Right lobe of liver (tissue), 6 donors: ENCODE data around the gene DHRSX. TPM values are rescaled to one million over a fixed set of nuclear protein-coding genes. Genes with fewer than 3 reads are reported as not detected.

Source experiments
- ATAC-seq, 4 donors: fragments of 200-7000 bp; cut with Tn5 transposase; one replicate each; pipeline ENCODE4 v1.9.1; 2020; ENCODE audit warnings: mild to moderate bottlenecking in 4 of 4, moderate library complexity in 4 of 4
- DNase-seq, 3 donors: peaks; one replicate each; pipeline ENCODE4 v3.0.0-alpha.2; 2020
- H3K27ac ChIP-seq, 3 donors: fragments of 200-600 bp; one replicate each; pipeline ENCODE4 v1.8.0; 2022
- H3K27me3 ChIP-seq, 2 donors: fragments of 200-600 bp; one replicate each; pipeline ENCODE4 v1.8.0; 2022
- H3K36me3 ChIP-seq, 4 donors: fragments of 200-600 bp; sonication (generic) in 1 of 4; one replicate each; pipeline versions ENCODE4 v1.5.1 to v1.8.0; 2017 to 2022; ENCODE audit warnings: control low read depth in 1 of 4
- H3K4me1 ChIP-seq, 4 donors: fragments of 200-600 bp; sonication (generic) in 1 of 4; one replicate each; pipeline versions ENCODE4 v1.5.1 to v1.8.0; 2017 to 2022; ENCODE audit warnings: control low read depth in 1 of 4
- H3K4me3 ChIP-seq, 3 donors: fragments of 200-600 bp; one replicate each; pipeline ENCODE4 v1.8.0; 2022
- H3K9me3 ChIP-seq, 4 donors: fragments of 200-600 bp; sonication (generic) in 1 of 4; one replicate each; pipeline versions ENCODE4 v1.5.1 to v1.8.0; 2017 to 2022; ENCODE audit warnings: control low read depth in 1 of 4
- CTCF ChIP-seq, 4 donors: fragments of 200-600 bp in 3 of 4; fragments of 450-650 bp in 1 of 4; IDR thresholded peaks; one replicate each; pipeline versions ENCODE4 v1.5.1 to v1.8.0; 2016 to 2022; ENCODE audit warnings: antibody characterized with exemption in 4 of 4, mild to moderate bottlenecking in 2 of 4
- POLR2A ChIP-seq: fragments of 450-650 bp; IDR thresholded peaks from one replicate; pipeline ENCODE4 v1.6.1; 2017; ENCODE audit warnings: antibody characterized with exemption, mild to moderate bottlenecking
- WGBS: methylation state at CpG from one replicate; pipeline ENCODE4 v1.1.6; 2018; ENCODE audit warnings: low coverage, low lambda C conversion rate; ENCODE audit not compliant: insufficient coverage; ENCODE audit errors: missing lambda C conversion rate; 5-methylcytosine and 5-hydroxymethylcytosine counted together
- intact Hi-C, 2 donors: fragments of 100-400 bp; cut with DNase I; formaldehyde crosslinking; loops; one replicate each; pipeline versions ENCODE4 v1.11.2 to v1.14.1; 2022
- total RNA-seq, 6 experiments: library from RNA; depleted of rRNA in 2 of 6; stranded (reverse); fragments of >200 nt in 2 of 6; fragmentation: NEBNext Ultra II Directional in 3 of 6; extraction: Animal tissue kit (Norgen Biotek cat#: 25700) in 3 of 6; gene quantifications; one replicate each; pipeline versions ENCODE4 v1.1.0 to v1.2.4, GENCODE V29; 2016 to 2023
- donor health status: DM: no; HTN: yes; CAD: no.
- donor health status: DM: no; HTN: no; CAD: no.
- donor health status: DM: no; HTN: no; CAD: no.
- donor health status: DM: no; HTN: yes; CAD: no.
- donor health status: DM: no; HTN: yes; CAD: no.

DHRSX gene
- total RNA-seq, 6 experiments from 2014 or later: 15.6 to 34.5 (median 29.0) TPM

GRCh38 chrX:2193273-2193592 lies 307.5 kb downstream of the DHRSX start:
- TF ChIP-seq CTCF (IDR thresholded peaks at IDR 0.05) (no peak), POLR2A (no peak)
- no peak overlapping the region for H3K27ac ChIP-seq
- no peaks in the 10 kb centered on the region for H3K9me3 ChIP-seq
- 87% methylated on average over 3 of the region's 3 CpGs for WGBS
- no peaks in the 10 kb centered on the region for H3K36me3 ChIP-seq
- no peak for DNase-seq
- no peak for ATAC-seq
- no peaks in the 10 kb centered on the region for H3K4me1 ChIP-seq
- intact Hi-C loops: no loop called here
- H3K4me3 ChIP-seq: no peak overlapping the region
- no peaks in the 10 kb centered on the region for H3K27me3 ChIP-seq

GRCh38 chrX:2192584-2193272 lies 308.0 kb downstream of the DHRSX start:
- Histone ChIP-seq H3K4me3 (no peak overlapping the region), H3K36me3 (no peaks in the 10 kb centered on the region), H3K4me1 (no peaks in the 10 kb centered on the region), H3K27ac (no peak overlapping the region), H3K27me3 (no peaks in the 10 kb centered on the region), H3K9me3 (no peaks in the 10 kb centered on the region)
- ATAC-seq (no peak), DNase-seq (no peak)
- intact Hi-C loops: no loop called here
- WGBS: 76% methylated on average over 8 of the region's 12 CpGs
- TF ChIP-seq POLR2A (no peak), CTCF (IDR thresholded peaks at IDR 0.05) (no peak)

GRCh38 chrX:2188840-2189239 lies 311.9 kb downstream of the DHRSX start:
- H3K27me3 ChIP-seq: no peaks in the 10 kb centered on the region
- intact Hi-C loops: no loop called here
- DNase-seq (no peak), ATAC-seq (no peak)
- H3K27ac ChIP-seq: no peak overlapping the region
- H3K9me3 ChIP-seq: no peaks in the 10 kb centered on the region
- no peaks in the 10 kb centered on the region for H3K4me1 ChIP-seq
- TF ChIP-seq CTCF (IDR thresholded peaks at IDR 0.05) (no peak), POLR2A (no peak)
- H3K4me3 ChIP-seq: no peak overlapping the region
- H3K36me3 ChIP-seq: no peaks in the 10 kb centered on the region
- WGBS: 0% methylated on average over 1 of the region's 7 CpGs

- H3K27me3 ChIP-seq: no peaks in the 10 kb centered on the region
- H3K4me3 ChIP-seq: no peak overlapping the region
- TF ChIP-seq POLR2A: no peak
- TF ChIP-seq CTCF (IDR thresholded peaks at IDR 0.05): no peak
- H3K9me3 ChIP-seq: no peaks in the 10 kb centered on the region
- intact Hi-C loops: no loop called here
- DNase-seq (no peak), ATAC-seq (no peak)
- no peaks in the 10 kb centered on the region for H3K4me1 ChIP-seq
- no peak overlapping the region for H3K27ac ChIP-seq
- 56% methylated on average over 14 of the region's 14 CpGs for WGBS
- no peaks in the 10 kb centered on the region for H3K36me3 ChIP-seq
Measured at GRCh38 chrX:2188330-2188792, 312.4 kb downstream of the DHRSX start.
